ENCODE results near the gene TCF12.

- TF ChIP-seq CTCF (optimal IDR thresholded peaks at IDR 0.05 in 1 of 3, IDR thresholded peaks at IDR 0.05 in 1 of 3, conservative IDR thresholded peaks at IDR 0.05 in 1 of 3; ENCODE audit: extremely low read depth in 1 of 3, insufficient read depth in 2 of 3, low read length in 3 of 3) (no peak), EZH2 (IDR thresholded peaks at IDR 0.05; ENCODE audit: low read length) (no peak)
Measured at GRCh38 chr15:57143511-57144078, 225.2 kb downstream of the TCF12 start.

Data from keratinocyte (primary cell).